Lung (tissue), 12 donors: ENCODE results near the gene HBG1. TPM values are rescaled to one million over a fixed set of nuclear protein-coding genes. Genes with fewer than 3 reads are reported as not detected.
"Not testable (repeated sequence)": the region's sequence is repeated elsewhere in the genome, so short reads cannot be mapped to it uniquely, and the experiment has no call there.

ENCODE experiments used
- ATAC-seq: fragments of 200-7000 bp; cut with Tn5 transposase; one replicate; pipeline ENCODE4 v1.9.1; 2020; ENCODE audit warnings: moderate number of reproducible peaks; ENCODE audit not compliant: insufficient read depth, low FRiP score
- DNase-seq, 3 donors: peaks; one replicate each; pipeline ENCODE4 v3.0.0-alpha.2; 2013 to 2017
- H3K27ac ChIP-seq, 2 donors: one replicate each; pipeline ENCODE4 v1.5.1; 2013; ENCODE audit warnings: mild to moderate bottlenecking in 2 of 2, moderate library complexity in 2 of 2, control low read depth in 1 of 2, inconsistent platforms in 1 of 2, low read depth in 1 of 2, low read length in 1 of 2
- H3K27me3 ChIP-seq, 3 donors: one replicate each; pipeline ENCODE4 v1.5.1; 2013; ENCODE audit warnings: low read length in 2 of 3; ENCODE audit not compliant: control insufficient read depth in 3 of 3, insufficient read depth in 3 of 3
- H3K36me3 ChIP-seq, 4 donors: one replicate each; pipeline ENCODE4 v1.5.1; 2013; ENCODE audit warnings: low read length in 4 of 4, mild to moderate bottlenecking in 1 of 4, moderate library complexity in 1 of 4; ENCODE audit not compliant: control insufficient read depth in 4 of 4, insufficient read depth in 4 of 4
- H3K4me1 ChIP-seq, 5 donors: one replicate each; pipeline ENCODE4 v1.5.1; 2013; ENCODE audit warnings: low read length in 5 of 5, mild to moderate bottlenecking in 2 of 5, moderate library complexity in 1 of 5; ENCODE audit not compliant: control insufficient read depth in 5 of 5, insufficient read depth in 5 of 5
- H3K4me3 ChIP-seq: one replicate; pipeline ENCODE4 v1.5.1; 2013; ENCODE audit warnings: mild to moderate bottlenecking, control low read depth, moderate library complexity
- H3K9ac ChIP-seq, 2 donors: one replicate each; pipeline ENCODE4 v1.5.1; 2013; ENCODE audit warnings: low read length in 2 of 2, control low read depth in 1 of 2; ENCODE audit not compliant: insufficient read depth in 1 of 2
- H3K9me3 ChIP-seq, 4 donors: one replicate each; pipeline ENCODE4 v1.5.1; 2013; ENCODE audit warnings: low read length in 3 of 4, mild to moderate bottlenecking in 1 of 4, moderate library complexity in 1 of 4; ENCODE audit not compliant: control insufficient read depth in 4 of 4, insufficient read depth in 3 of 4
- WGBS, 2 donors: extraction: QIAGEN DNeasy Blood & Tissue Kit; methylation state at CpG; one replicate each; pipeline ENCODE4 v1.1.7; 2013; 5-methylcytosine and 5-hydroxymethylcytosine counted together
- polyA plus RNA-seq, 2 donors: library from polyadenylated mRNA; stranded (reverse); fragments of 200-250 nt; gene quantifications; one replicate each; pipeline ENCODE4 v1.2.1, GENCODE V29; 2013
- total RNA-seq, 2 donors: library from RNA; depleted of rRNA in 1 of 2; stranded (reverse); fragments of >200 nt in 1 of 2; gene quantifications; one replicate each; pipeline ENCODE4 v1.2.1, GENCODE V29; 2014 to 2021
- TF ChIP-seq, protein P1 (sequence below): IDR thresholded peaks from 2 replicates; pipeline ENCODE4 v1.5.1; 2012; ENCODE audit warnings: mild to moderate bottlenecking; ENCODE audit errors: control extremely low read depth, extremely low read depth
- donor health status: control.
- donor health status: control.
- donor health status: Bipolar disorder and iron deficiency.
- donor health status: healthy.
- donor health status: DM: yes; HTN: yes; CAD: no.

HBG1 gene
- total and polyA plus RNA-seq, 4 donors = 0.56 to 60.9 (median 1.6) TPM; not detected in 1

DNA sequence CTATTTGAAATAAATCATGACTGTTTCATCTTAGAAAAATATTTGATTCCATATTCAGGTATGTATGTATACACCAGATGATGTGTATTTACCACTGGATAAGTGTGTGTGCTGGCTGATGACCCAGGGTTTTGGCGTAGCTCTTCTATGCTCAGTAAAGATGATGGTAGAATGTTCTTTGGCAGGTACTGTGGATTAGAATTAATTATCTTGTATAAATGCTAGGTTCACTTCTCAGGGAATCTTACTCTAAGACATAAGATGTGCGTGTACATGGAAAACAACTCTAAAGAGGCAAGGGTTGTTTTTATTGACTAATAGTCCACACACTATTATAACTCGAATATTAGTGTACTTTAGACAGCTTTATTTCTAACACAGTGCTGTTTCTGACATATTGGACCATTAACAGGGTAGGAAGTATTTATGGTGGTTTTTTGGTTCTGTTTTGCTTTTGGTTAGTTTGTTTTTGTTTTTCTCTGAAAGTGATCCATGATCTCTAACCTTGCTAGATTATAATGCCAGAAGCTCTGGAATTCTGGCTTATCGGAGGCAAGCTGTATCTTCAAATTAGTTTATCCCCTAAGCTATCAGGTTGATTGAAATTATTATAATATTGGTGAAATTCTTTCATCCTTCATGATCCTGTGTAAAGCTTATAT is 1.0 kb upstream of the HBG1 start:
- no peaks in the 10 kb centered on the region for H3K9me3 ChIP-seq
- WGBS, 2 donors = 87 to 89% methylated on average over 4 of the region's 4 CpGs
- no peaks in the 10 kb centered on the region for H3K36me3 ChIP-seq
- no peak for ATAC-seq
- TF ChIP-seq, protein P1, sequence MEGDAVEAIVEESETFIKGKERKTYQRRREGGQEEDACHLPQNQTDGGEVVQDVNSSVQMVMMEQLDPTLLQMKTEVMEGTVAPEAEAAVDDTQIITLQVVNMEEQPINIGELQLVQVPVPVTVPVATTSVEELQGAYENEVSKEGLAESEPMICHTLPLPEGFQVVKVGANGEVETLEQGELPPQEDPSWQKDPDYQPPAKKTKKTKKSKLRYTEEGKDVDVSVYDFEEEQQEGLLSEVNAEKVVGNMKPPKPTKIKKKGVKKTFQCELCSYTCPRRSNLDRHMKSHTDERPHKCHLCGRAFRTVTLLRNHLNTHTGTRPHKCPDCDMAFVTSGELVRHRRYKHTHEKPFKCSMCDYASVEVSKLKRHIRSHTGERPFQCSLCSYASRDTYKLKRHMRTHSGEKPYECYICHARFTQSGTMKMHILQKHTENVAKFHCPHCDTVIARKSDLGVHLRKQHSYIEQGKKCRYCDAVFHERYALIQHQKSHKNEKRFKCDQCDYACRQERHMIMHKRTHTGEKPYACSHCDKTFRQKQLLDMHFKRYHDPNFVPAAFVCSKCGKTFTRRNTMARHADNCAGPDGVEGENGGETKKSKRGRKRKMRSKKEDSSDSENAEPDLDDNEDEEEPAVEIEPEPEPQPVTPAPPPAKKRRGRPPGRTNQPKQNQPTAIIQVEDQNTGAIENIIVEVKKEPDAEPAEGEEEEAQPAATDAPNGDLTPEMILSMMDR = no peak
- H3K27me3 ChIP-seq = no peaks in the 10 kb centered on the region
- H3K27ac ChIP-seq = no peak overlapping the region
- H3K9ac ChIP-seq = no peak overlapping the region
- DNase-seq = no peak
- no peaks in the 10 kb centered on the region for H3K4me1 ChIP-seq
- no peak overlapping the region for H3K4me3 ChIP-seq

DNA sequence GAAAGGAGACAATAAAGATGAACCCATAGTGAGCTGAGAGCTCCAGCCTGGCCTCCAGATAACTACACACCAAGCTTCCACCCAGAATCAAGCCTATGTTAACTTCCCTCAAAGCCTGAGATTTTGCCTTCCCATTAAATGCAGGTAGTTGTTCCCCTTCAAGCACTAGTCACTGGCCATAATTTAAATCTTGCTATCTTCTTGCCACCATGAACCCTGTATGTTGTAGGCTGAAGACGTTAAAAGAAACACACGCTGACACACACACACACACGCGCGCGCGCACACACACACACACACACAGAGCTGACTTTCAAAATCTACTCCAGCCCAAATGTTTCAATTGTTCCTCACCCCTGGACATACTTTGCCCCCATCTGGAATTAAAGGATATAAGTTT is 1.2 kb downstream of the HBG1 start:
- H3K27me3 ChIP-seq, ATAC-seq, H3K4me1 ChIP-seq, H3K4me3 ChIP-seq, H3K9ac ChIP-seq, DNase-seq, H3K36me3 ChIP-seq, H3K27ac ChIP-seq, H3K9me3 ChIP-seq: not testable (repeated sequence)
- 73 to 81% methylated on average over 7 of the region's 7 CpGs for WGBS, 2 donors

DNA sequence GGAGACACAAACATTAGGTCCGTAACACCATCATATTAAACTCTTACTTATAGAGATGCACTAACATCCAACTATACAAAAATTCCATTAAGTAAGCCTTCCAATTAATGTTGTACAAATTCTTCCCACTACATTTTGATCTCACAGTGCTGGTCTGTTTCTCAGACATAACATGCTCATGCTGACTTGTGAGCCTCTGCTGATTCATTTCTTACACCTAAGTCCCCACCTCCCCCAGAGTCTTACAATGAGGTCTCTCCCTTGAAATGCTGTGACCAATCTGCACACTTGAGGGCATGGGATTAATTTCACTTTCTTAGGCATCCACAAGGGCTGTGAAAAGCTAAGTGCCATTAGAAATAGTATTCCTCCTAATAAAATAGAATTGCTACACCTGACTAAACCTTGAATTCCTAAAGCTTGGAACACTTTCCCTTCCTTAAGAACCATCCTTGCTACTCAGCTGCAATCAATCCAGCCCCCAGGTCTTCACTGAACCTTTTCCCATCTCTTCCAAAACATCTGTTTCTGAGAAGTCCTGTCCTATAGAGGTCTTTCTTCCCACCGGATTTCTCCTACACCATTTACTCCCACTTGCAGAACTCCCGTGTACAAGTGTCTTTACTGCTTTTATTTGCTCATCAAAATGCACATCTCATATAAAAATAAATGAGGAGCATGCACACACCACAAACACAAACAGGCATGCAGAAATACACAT is 2.0 kb downstream of the HBG1 start:
- ATAC-seq (no peak), DNase-seq (no peak)
- Histone ChIP-seq H3K9me3 (no peaks in the 10 kb centered on the region), H3K9ac (no peak overlapping the region), H3K27me3 (no peaks in the 10 kb centered on the region), H3K4me3 (no peak overlapping the region), H3K36me3 (no peaks in the 10 kb centered on the region), H3K27ac (no peak overlapping the region), H3K4me1 (no peaks in the 10 kb centered on the region)
- TF ChIP-seq, protein P1 = no peak
- 88 to 95% methylated on average over 3 of the region's 3 CpGs for WGBS, 2 donors

DNA sequence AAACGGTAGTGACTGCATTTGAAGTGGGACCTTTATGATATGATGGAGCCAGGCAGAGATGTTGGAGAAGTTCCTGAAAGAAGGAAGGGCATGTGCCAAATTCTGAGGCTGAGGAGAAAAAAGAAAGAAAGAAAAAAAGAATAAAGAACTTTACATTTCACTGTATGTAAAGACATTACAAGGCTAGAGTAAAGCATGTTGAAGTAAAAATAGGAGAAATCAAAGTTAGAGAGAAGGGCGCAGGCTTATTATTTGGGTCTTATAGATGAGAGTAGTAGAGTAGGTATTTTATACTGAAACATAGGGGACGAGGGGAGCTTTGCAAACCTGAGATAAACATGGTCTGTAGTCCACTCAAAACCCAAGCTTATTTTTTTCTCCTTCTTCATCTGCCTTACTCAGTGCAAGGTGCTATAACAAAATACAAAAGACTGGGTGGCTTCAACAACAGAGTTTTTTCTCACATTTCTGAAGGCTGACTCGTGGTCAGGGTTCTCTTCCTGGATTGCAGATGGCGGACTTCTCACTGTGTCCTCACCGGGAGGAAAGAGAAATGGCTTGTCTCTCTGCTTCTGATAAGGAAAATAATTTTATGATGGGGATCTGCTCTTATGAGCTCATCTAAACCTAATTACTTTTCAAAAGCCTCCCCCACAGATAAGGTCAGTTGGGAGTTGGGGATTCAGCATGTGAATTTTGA is 2.7 kb downstream of the HBG1 start:
- no peak for ATAC-seq
- H3K4me3 ChIP-seq = no peak overlapping the region

More for the DNA sequence above, 2.7 kb downstream of the HBG1 start:
- H3K27ac ChIP-seq = no peak overlapping the region
- H3K9ac ChIP-seq = no peak overlapping the region
- 67 to 68% methylated on average over 6 of the region's 6 CpGs for WGBS, 2 donors
- no peaks in the 10 kb centered on the region for H3K36me3 ChIP-seq
- TF ChIP-seq, protein P1 = no peak
- H3K27me3 ChIP-seq = peaks cover 0 to 2% (median 0%) of the 10 kb centered on the region in 3 donors
- DNase-seq = no peak
- H3K4me1 ChIP-seq = no peaks in the 10 kb centered on the region
- H3K9me3 ChIP-seq = no peaks in the 10 kb centered on the region
